Measurements from ENCODE around the gene DNAJC7.

GRCh38 chr17:41957031-41957868 is 60.0 kb downstream of the DNAJC7 start:
- TF ChIP-seq CTCF (IDR thresholded peaks at IDR 0.05; ENCODE audit: insufficient read depth, low read length) = no peak
- TF ChIP-seq GABPA (IDR thresholded peaks at IDR 0.05; ENCODE audit: low read depth) = no peak
- TF ChIP-seq REST (IDR thresholded peaks at IDR 0.05; ENCODE audit: insufficient replicate concordance, low read depth) = no peak
- no peak for TF ChIP-seq POLR2AphosphoS5 (IDR thresholded peaks at IDR 0.05; ENCODE audit: low read depth)
- TF ChIP-seq SPI1 (IDR thresholded peaks at IDR 0.05; ENCODE audit: borderline replicate concordance, low read depth) = no peak; the same call in 1 of the 2 replicates

Measured in HL-60 (cell line).